A673 (cell line): ENCODE results near the gene TRERF1.

Experiments used
- EZH2 ChIP-seq: fragments of 200-600 bp; sonication (generic); IDR thresholded peaks from 2 replicates; pipeline ENCODE4 v1.6.1; 2017; ENCODE audit warnings: borderline replicate concordance, low read depth, mild to moderate bottlenecking, mixed read lengths, antibody characterized with exemption, low read length; ENCODE audit not compliant: poor library complexity, severe bottlenecking
- TF ChIP-seq, protein P1 (sequence below): fragments of 300-800, 200-600 bp; sonication (generic); conservative IDR thresholded peaks from 2 replicates; pipeline ENCODE4 v1.5.1; 2017; ENCODE audit warnings: low read depth, mild to moderate bottlenecking, antibody characterized with exemption, low read length, moderate library complexity, mixed read lengths

DNA sequence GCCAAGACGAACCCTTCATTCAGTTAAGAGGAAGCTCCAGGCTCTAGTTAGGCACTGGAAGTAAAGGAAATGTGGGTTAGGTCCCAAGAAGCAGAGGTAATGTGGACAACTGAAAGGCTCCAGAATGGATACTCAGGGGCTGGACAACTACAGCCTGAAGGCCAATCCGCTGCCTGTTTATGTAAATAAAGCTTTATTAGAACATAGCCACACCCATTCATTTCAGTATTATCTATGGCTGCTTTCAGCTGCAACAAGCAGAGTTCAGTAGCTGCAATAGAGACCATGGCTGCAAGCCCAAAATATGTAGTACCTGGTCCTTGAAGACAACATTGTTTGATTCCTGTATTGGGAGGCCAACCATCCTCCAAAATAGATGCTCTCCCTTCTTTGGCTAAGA, 133.2 kb downstream of the TRERF1 start:
- TF ChIP-seq, protein P1, sequence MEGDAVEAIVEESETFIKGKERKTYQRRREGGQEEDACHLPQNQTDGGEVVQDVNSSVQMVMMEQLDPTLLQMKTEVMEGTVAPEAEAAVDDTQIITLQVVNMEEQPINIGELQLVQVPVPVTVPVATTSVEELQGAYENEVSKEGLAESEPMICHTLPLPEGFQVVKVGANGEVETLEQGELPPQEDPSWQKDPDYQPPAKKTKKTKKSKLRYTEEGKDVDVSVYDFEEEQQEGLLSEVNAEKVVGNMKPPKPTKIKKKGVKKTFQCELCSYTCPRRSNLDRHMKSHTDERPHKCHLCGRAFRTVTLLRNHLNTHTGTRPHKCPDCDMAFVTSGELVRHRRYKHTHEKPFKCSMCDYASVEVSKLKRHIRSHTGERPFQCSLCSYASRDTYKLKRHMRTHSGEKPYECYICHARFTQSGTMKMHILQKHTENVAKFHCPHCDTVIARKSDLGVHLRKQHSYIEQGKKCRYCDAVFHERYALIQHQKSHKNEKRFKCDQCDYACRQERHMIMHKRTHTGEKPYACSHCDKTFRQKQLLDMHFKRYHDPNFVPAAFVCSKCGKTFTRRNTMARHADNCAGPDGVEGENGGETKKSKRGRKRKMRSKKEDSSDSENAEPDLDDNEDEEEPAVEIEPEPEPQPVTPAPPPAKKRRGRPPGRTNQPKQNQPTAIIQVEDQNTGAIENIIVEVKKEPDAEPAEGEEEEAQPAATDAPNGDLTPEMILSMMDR = no peak
- no peak for TF ChIP-seq EZH2
